ENCODE results near the gene NEK7.

DNA sequence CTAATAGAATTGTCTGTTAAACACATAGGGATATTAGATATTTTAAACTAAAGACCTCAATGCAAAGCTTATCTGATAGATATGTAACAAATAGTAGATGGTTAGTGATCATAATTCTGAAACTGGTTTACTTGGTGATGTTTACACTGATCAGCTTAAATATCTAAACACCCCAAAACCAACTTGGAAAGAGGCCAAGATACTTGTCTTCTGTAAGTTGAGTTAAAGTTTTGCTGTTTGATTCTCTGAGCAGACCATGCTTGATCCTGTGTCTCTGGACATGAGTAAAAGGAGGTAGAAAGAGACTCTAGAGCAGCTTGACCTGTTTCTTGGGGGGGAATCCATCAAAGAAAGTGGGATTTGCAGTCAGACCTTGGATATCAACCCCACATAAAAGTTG lies 107.5 kb downstream of the NEK7 start:
- TF ChIP-seq, protein P1, sequence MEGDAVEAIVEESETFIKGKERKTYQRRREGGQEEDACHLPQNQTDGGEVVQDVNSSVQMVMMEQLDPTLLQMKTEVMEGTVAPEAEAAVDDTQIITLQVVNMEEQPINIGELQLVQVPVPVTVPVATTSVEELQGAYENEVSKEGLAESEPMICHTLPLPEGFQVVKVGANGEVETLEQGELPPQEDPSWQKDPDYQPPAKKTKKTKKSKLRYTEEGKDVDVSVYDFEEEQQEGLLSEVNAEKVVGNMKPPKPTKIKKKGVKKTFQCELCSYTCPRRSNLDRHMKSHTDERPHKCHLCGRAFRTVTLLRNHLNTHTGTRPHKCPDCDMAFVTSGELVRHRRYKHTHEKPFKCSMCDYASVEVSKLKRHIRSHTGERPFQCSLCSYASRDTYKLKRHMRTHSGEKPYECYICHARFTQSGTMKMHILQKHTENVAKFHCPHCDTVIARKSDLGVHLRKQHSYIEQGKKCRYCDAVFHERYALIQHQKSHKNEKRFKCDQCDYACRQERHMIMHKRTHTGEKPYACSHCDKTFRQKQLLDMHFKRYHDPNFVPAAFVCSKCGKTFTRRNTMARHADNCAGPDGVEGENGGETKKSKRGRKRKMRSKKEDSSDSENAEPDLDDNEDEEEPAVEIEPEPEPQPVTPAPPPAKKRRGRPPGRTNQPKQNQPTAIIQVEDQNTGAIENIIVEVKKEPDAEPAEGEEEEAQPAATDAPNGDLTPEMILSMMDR (IDR thresholded peaks at IDR 0.05), result no peak
- no peak for TF ChIP-seq POLR2AphosphoS5 (IDR thresholded peaks at IDR 0.05)
- TF ChIP-seq POLR2A (IDR thresholded peaks at IDR 0.05), result no peak
- no peak for TF ChIP-seq EP300 (IDR thresholded peaks at IDR 0.05)

All from upper lobe of left lung (tissue), 4 donors.